Activated T-helper 1 cell treated with anti-CD3 and anti-CD28 coated beads, Interleukin-12 subunit alpha, Interleukin-12 subunit beta, Interleukin-2, Interleukin-4 antibody, amounts not matched to agents 30 ng/mL and 10 ng/mL and 1 ng/mL, durations not matched to agents 14 hours and 24 hours and 36 hours (primary cell): ENCODE measurements around the gene ORC5. TPM values are rescaled to one million over a fixed set of nuclear protein-coding genes. Genes with fewer than 3 reads are reported as not detected.
A peak's percentile ranks its signal among the peaks of the same experiment; 100 is the strongest.
"Not testable (repeated sequence)": the region's sequence is repeated elsewhere in the genome, so short reads cannot be mapped to it uniquely, and the experiment has no call there.

Source experiments
- DNase-seq: peaks from one replicate; pipeline ENCODE4 v3.0.0; 2021; ENCODE audit warnings: low spot score
- H3K27ac Mint-ChIP-seq: one replicate; pipeline ENCODE4 v1.8.0; 2021; ENCODE audit warnings: mild to moderate bottlenecking, mixed read lengths
- H3K27me3 Mint-ChIP-seq: one replicate; pipeline ENCODE4 v1.8.0; 2022; ENCODE audit warnings: mild to moderate bottlenecking, moderate library complexity, mixed read lengths; ENCODE audit not compliant: insufficient read depth
- H3K36me3 Mint-ChIP-seq: one replicate; pipeline ENCODE4 v1.8.0; 2021; ENCODE audit warnings: low read depth, mixed read lengths
- H3K4me1 Mint-ChIP-seq: one replicate; pipeline ENCODE4 v1.8.0; 2021; ENCODE audit warnings: low read depth, mixed read lengths
- H3K4me3 Mint-ChIP-seq: one replicate; pipeline ENCODE4 v1.8.0; 2021; ENCODE audit warnings: mild to moderate bottlenecking, moderate library complexity, mixed read lengths
- H3K9me3 Mint-ChIP-seq: one replicate; pipeline ENCODE4 v1.8.0; 2021; ENCODE audit warnings: mixed read lengths
- intact Hi-C: fragments of 100-400 bp; cut with micrococcal nuclease; formaldehyde crosslinking; loops from one replicate; pipeline ENCODE4 v1.15.1; 2024
- total RNA-seq: library from RNA; stranded (reverse); gene quantifications from 2 replicates; pipeline ENCODE4 v1.2.3, GENCODE V29; 2022

The ORC5 gene
- 32.5 and 35.8 TPM in 2 replicates for total RNA-seq

DNA sequence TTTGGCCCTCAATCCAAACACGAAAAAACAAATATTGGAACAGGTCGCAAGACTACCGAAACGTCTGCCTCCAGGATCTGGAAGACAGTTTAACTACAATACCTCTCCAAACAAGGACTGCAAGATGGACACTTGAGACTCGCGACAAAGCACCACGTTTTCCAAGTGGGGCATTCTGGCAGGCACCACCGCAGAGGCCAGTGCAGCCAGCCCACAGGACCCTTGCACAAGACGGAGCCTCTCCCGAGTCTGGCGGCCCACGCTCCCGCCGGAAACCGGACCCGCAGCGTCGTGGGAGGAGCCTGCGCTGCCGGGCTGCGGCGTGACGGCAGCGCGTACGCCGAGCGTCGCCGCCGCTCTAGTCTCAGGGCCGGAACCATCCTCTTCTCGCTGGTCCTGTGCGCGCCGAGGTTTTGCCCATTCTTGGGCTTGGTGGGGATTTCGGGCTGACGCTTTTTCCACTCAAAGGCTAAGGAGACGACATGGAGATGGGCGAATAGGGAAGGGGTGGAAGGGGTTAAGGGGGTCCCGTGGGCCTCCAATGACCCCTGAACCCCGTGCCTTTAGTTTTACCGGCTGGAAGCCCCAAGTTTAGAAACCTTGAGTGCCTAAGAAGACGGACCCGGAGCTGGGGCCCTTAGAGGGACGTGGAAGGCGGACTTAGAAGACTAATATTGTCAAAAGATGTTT, at the start of gene ORC5:
Gene ORC5, minus strand, starts transcription at position 283 of the 690 bp plus-strand sequence. Its CDS starts 109 bp downstream, at position 174.
- peaks cover 43% of the 10 kb centered on the region for H3K4me1 Mint-ChIP-seq
- peak within 1 kb of the TSS; percentile 94 for H3K4me3 Mint-ChIP-seq
- H3K36me3 Mint-ChIP-seq, result peaks cover 7% of the 10 kb centered on the region
- DNase-seq, result peak; percentile 79
- H3K27ac Mint-ChIP-seq, result peak within 1 kb of the TSS; percentile 92
- H3K27me3 Mint-ChIP-seq, result peaks cover 8% of the 10 kb centered on the region
- H3K9me3 Mint-ChIP-seq, result no peaks in the 10 kb centered on the region
- intact Hi-C loops, result loop anchor here (1.0 to 10.0 kb wide), 8 partner anchors 12 to 1327 kb away; partner anchors contain the start of genes ARMC10, KMT2E, PMPCB and PSMC2

- H3K4me1 Mint-ChIP-seq, result no peaks in the 10 kb centered on the region
- no peak for DNase-seq
- peaks cover 4% of the 10 kb centered on the region for H3K27me3 Mint-ChIP-seq
- no peak overlapping the region for H3K27ac Mint-ChIP-seq
- no peaks in the 10 kb centered on the region for H3K36me3 Mint-ChIP-seq
- no peaks in the 10 kb centered on the region for H3K9me3 Mint-ChIP-seq
- H3K4me3 Mint-ChIP-seq, result no peak overlapping the region
- intact Hi-C loops, result no loop called here
These were observed 47.8 kb upstream of the ORC5 start for GRCh38 chr7:104255616-104256015.

GRCh38 chr7:104255194-104255593, 47.4 kb upstream of the ORC5 start:
- intact Hi-C loops, result no loop called here
- Mint-ChIP-seq H3K4me3 (no peak overlapping the region), H3K9me3 (no peaks in the 10 kb centered on the region)

GRCh38 chr7:104254696-104255095, 46.9 kb upstream of the ORC5 start:
- H3K4me1 Mint-ChIP-seq, result no peaks in the 10 kb centered on the region
- H3K27ac Mint-ChIP-seq, result no peak overlapping the region
- H3K36me3 Mint-ChIP-seq, result no peaks in the 10 kb centered on the region
- intact Hi-C loops, result no loop called here
- no peaks in the 10 kb centered on the region for H3K9me3 Mint-ChIP-seq
- H3K27me3 Mint-ChIP-seq, result peaks cover 4% of the 10 kb centered on the region
- no peak overlapping the region for H3K4me3 Mint-ChIP-seq
- DNase-seq, result no peak

More at GRCh38 chr7:104255194-104255593, 47.4 kb upstream of the ORC5 start:
- Mint-ChIP-seq H3K36me3 (no peaks in the 10 kb centered on the region), H3K4me1 (no peaks in the 10 kb centered on the region), H3K27ac (no peak overlapping the region), H3K27me3 (peaks cover 4% of the 10 kb centered on the region)
- DNase-seq, result no peak

- H3K27me3 Mint-ChIP-seq, result peaks cover 10% of the 10 kb centered on the region
- H3K36me3 Mint-ChIP-seq, result no peaks in the 10 kb centered on the region
- H3K4me3 Mint-ChIP-seq, result no peak overlapping the region
These were observed 44.8 kb upstream of the ORC5 start for GRCh38 chr7:104252409-104253134.

DNA sequence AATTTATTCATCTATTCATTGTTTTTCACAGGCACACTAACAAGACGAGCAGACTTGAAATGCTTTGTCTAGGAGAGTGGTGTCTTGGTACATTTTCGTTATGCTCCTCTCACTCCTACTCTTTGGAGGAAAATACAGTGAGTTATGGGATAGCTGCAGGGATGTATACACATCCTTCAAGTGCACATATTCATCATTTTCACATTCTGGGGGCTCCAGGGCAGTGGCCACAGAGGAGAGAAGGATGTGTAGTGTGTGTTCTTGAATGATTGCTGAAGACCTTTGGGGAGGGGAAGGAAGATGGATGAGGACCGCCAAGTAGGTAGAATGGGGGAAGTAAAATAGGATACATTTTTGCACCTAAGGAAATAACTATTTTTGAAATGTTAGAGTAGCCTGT, 34.8 kb upstream of the ORC5 start:
- H3K27me3 Mint-ChIP-seq, result peaks cover 27% of the 10 kb centered on the region
- H3K9me3 Mint-ChIP-seq, result no peaks in the 10 kb centered on the region
- H3K36me3 Mint-ChIP-seq, result no peaks in the 10 kb centered on the region
- intact Hi-C loops, result no loop called here
- no peaks in the 10 kb centered on the region for H3K4me1 Mint-ChIP-seq
- H3K4me3 Mint-ChIP-seq, result no peak overlapping the region
- no peak for DNase-seq
- H3K27ac Mint-ChIP-seq, result no peak overlapping the region

More at GRCh38 chr7:104252409-104253134, 44.8 kb upstream of the ORC5 start:
- no peak for DNase-seq
- H3K9me3 Mint-ChIP-seq, result no peaks in the 10 kb centered on the region
- no peak overlapping the region for H3K27ac Mint-ChIP-seq
- intact Hi-C loops, result no loop called here
- no peaks in the 10 kb centered on the region for H3K4me1 Mint-ChIP-seq

GRCh38 chr7:104241538-104242209, 33.9 kb upstream of the ORC5 start:
- Mint-ChIP-seq H3K4me1 (no peaks in the 10 kb centered on the region), H3K36me3 (no peaks in the 10 kb centered on the region), H3K9me3 (no peaks in the 10 kb centered on the region), H3K4me3 (no peak overlapping the region), H3K27me3 (peaks cover 18% of the 10 kb centered on the region), H3K27ac (no peak overlapping the region)
- DNase-seq, result no peak
- intact Hi-C loops, result no loop called here

- DNase-seq, result no peak
- Mint-ChIP-seq H3K4me1 (no peaks in the 10 kb centered on the region), H3K27me3 (peaks cover 18% of the 10 kb centered on the region), H3K27ac (no peak overlapping the region), H3K36me3 (no peaks in the 10 kb centered on the region), H3K9me3 (no peaks in the 10 kb centered on the region), H3K4me3 (no peak overlapping the region)
- intact Hi-C loops, result no loop called here
These were observed 33.3 kb upstream of the ORC5 start for GRCh38 chr7:104241135-104241534.

DNA sequence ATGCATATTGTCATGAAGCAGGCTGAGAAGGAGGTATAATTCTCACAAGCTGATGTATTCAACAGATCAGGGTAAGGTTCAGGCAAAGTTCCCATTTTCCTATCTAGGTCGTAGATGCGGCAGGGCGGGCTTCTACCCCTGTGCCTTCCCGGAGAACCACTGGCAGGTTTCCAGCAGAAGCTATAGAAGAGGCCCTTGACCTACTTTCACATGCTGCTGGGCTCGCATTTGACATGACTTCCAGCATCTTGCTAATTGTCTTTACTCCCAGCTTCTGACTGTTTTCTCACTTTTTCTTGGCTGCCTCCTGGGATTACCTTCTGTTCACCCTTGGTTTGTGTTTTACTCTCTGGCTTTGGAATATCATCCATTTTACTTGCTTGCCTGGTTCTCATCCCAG, 32.6 kb upstream of the ORC5 start:
- no peak overlapping the region for H3K4me3 Mint-ChIP-seq
- H3K36me3 Mint-ChIP-seq, result no peaks in the 10 kb centered on the region

DNA sequence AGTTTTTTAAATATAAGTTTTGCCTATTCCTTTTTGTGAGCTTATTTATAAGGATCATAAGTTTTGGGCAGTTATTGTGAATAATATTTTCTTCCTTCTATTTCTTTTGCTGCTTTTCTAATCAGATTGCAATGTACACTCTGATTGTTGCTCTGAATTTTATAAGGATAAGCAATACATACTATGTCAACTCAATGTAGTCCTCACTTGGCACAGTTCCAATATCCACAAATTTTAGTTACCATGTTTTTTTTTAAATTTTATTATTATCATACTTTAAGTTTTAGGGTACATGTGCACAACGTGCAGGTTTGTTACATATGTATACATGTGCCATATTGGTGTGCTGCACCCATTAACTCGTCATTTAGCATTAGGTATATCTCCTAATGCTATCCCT, 27.2 kb upstream of the ORC5 start:
- H3K36me3 Mint-ChIP-seq, H3K9me3 Mint-ChIP-seq, H3K4me1 Mint-ChIP-seq, H3K4me3 Mint-ChIP-seq, DNase-seq, intact Hi-C loops, H3K27ac Mint-ChIP-seq: not testable (repeated sequence)
- peaks cover 19% of the 10 kb centered on the region for H3K27me3 Mint-ChIP-seq

More for the DNA sequence above, 32.6 kb upstream of the ORC5 start:
- intact Hi-C loops, result no loop called here
- peaks cover 18% of the 10 kb centered on the region for H3K27me3 Mint-ChIP-seq
- no peak for DNase-seq
- H3K9me3 Mint-ChIP-seq, result no peaks in the 10 kb centered on the region
- H3K27ac Mint-ChIP-seq, result no peak overlapping the region
- no peaks in the 10 kb centered on the region for H3K4me1 Mint-ChIP-seq

DNA sequence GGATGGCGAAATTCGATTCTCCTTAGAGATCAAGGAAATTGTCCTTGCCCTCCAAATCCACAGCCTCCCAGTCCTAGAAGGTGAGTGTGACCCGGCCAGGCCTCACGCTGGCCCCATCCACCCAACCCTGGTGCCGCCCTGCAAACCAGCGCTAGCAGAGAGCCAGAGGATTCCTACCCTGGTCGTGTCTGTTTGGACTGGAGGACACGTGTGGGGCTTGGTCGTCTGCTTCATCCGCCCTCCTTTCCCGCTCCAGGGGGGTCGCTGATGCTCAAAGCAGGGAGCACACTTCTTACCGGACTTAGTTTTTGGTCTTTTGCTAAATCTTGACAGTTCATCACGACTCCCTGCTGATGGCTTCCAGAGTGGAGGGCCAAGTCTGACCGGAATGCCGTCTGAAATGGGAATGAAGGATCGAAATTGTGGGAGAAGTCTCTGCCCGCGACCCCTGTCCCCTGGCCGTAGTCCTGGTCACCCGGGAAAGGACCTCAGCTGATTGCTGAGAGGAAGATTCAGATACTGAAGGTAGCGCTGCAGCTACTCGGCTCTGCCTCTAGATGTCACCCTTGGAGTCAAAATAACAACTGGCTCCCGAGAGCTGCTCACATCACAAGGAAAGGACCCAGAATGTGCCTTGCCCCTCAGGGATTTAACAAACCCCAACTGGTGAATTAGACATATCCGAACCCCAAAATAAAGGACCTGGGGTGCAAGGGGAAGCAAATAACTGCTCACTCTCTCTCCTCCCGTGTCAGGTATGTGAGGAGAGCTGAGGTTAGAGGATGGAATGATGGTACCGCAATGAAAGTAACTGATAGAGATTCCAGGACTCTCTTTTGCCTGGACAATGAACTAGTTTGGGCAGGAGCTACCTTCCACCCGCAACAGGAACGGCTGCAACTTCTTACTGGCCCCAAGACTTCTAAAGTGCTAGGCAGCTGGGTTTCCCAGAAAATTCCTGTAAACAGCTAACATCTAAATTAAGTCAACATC, 23.5 kb upstream of the ORC5 start:
- H3K27ac Mint-ChIP-seq, result no peak overlapping the region
- H3K36me3 Mint-ChIP-seq, result no peaks in the 10 kb centered on the region
- H3K4me3 Mint-ChIP-seq, result no peak overlapping the region
- H3K9me3 Mint-ChIP-seq, result no peaks in the 10 kb centered on the region
- DNase-seq, result peak; percentile 26
- peaks cover 24% of the 10 kb centered on the region for H3K27me3 Mint-ChIP-seq
- intact Hi-C loops, result loop anchor here (1.0 to 2.0 kb wide), 2 partner anchors 35 to 617 kb away; no protein-coding TSS in a partner anchor
- H3K4me1 Mint-ChIP-seq, result peaks cover 5% of the 10 kb centered on the region

GRCh38 chr7:104230606-104231005, 22.8 kb upstream of the ORC5 start:
- H3K4me1 Mint-ChIP-seq, result peaks cover 5% of the 10 kb centered on the region
- intact Hi-C loops, result loop anchor here (1.0 kb wide), 1 partner anchor 618 kb away; no protein-coding TSS in a partner anchor
- DNase-seq, result no peak
- H3K4me3 Mint-ChIP-seq, result no peak overlapping the region
- no peaks in the 10 kb centered on the region for H3K9me3 Mint-ChIP-seq
- no peaks in the 10 kb centered on the region for H3K36me3 Mint-ChIP-seq
- H3K27ac Mint-ChIP-seq, result no peak overlapping the region
- peaks cover 24% of the 10 kb centered on the region for H3K27me3 Mint-ChIP-seq
